ENCODE measurements around the gene STARD13.
A peak's percentile ranks its signal among the peaks of the same experiment; 100 is the strongest.

Gene STARD13

DNA sequence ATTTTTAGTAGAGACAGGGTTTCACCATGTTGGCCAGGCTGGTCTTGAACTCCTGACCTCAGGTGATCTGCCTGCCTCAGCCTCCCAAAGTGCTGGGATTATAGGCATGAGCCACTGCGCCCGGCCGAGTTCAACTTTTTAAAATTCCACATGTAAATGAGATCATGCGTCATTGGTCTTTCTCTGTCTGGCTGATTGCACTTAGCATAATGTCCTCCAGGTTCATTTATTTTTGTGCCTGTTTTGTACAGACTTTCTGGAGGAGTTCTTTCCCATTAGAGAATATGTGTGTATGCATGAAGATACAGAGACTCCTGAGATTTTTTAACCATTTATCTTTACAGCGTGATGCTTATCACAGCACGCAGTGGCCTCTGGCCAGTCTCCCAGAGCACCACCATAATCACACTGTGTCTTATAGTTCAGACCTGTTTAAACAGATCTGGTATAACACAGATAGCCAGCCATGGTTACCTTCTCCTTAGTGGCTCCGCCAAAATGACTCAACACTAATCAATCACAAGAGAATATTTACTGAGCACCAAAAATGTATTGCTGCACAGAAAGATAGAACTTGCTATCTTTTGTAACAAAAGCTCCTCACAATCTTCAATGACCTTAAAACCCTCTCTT, 11.4 kb upstream of the STARD13 start:
- Mint-ChIP-seq H3K27me3 (peaks cover 32% of the 10 kb centered on the region), H3K4me1 (peaks cover 5% of the 10 kb centered on the region), H3K4me3 (no peak overlapping the region), H3K27ac (ENCODE audit: low read depth) (no peak overlapping the region), H3K9me3 (no peaks in the 10 kb centered on the region), H3K36me3 (ENCODE audit: insufficient read depth) (no peaks in the 10 kb centered on the region)
- DNase-seq (ENCODE audit: low spot score in 2 of 2) = no peak
- no peak for ATAC-seq (replicated peaks; ENCODE audit: extremely low read depth, poor library complexity, severe bottlenecking)

DNA sequence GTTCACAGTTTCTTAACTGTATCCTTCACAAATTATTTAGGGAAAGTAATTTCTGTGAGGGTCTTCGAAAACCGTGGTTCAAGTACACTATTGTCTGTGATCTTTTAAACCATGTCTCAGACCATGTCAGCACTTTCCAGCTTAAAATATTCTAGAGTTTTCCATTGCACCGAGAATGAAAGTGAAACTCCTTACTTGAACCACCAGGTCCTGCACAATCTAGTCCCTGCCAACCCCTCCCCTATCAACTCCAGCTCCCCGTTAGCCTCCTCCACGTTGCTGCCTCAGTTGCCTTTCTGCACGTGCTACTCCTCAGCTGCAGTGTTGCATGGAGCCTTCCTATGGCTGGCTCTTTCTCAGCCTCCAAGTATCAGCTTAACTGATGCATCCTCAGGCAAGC, 7.2 kb upstream of the STARD13 start:
- no peak for DNase-seq (ENCODE audit: low spot score in 2 of 2)
- peaks cover 5% of the 10 kb centered on the region for H3K4me1 Mint-ChIP-seq
- H3K9me3 Mint-ChIP-seq = no peaks in the 10 kb centered on the region
- no peaks in the 10 kb centered on the region for H3K36me3 Mint-ChIP-seq (ENCODE audit: insufficient read depth)
- peak overlapping the region; percentile 19 for H3K4me3 Mint-ChIP-seq
- ATAC-seq (replicated peaks; ENCODE audit: extremely low read depth, poor library complexity, severe bottlenecking) = no peak
- H3K27ac Mint-ChIP-seq (ENCODE audit: low read depth) = no peak overlapping the region
- H3K27me3 Mint-ChIP-seq = peaks cover 38% of the 10 kb centered on the region

- ATAC-seq (replicated peaks; ENCODE audit: extremely low read depth, poor library complexity, severe bottlenecking) = no peak
- Mint-ChIP-seq H3K36me3 (ENCODE audit: insufficient read depth) (peaks cover 2% of the 10 kb centered on the region), H3K4me1 (peaks cover 16% of the 10 kb centered on the region), H3K27me3 (peaks cover 47% of the 10 kb centered on the region), H3K27ac (ENCODE audit: low read depth) (no peak overlapping the region), H3K4me3 (no peak overlapping the region), H3K9me3 (no peaks in the 10 kb centered on the region)
- DNase-seq (ENCODE audit: low spot score in 2 of 2) = no peak
These were observed 4.9 kb upstream of the STARD13 start for GRCh38 chr13:33290421-33290965.

GRCh38 chr13:33289966-33290365, 4.4 kb upstream of the STARD13 start:
- H3K27me3 Mint-ChIP-seq = peaks cover 47% of the 10 kb centered on the region
- no peaks in the 10 kb centered on the region for H3K9me3 Mint-ChIP-seq
- DNase-seq (ENCODE audit: low spot score in 2 of 2) (no peak), ATAC-seq (replicated peaks; ENCODE audit: extremely low read depth, poor library complexity, severe bottlenecking) (no peak)
- peaks cover 2% of the 10 kb centered on the region for H3K36me3 Mint-ChIP-seq (ENCODE audit: insufficient read depth)
- no peak overlapping the region for H3K27ac Mint-ChIP-seq (ENCODE audit: low read depth)
- H3K4me1 Mint-ChIP-seq = peaks cover 21% of the 10 kb centered on the region
- H3K4me3 Mint-ChIP-seq = no peak overlapping the region

GRCh38 chr13:33287142-33287882, 1.8 kb upstream of the STARD13 start:
- ATAC-seq (replicated peaks; ENCODE audit: extremely low read depth, poor library complexity, severe bottlenecking) = no peak
- H3K9me3 Mint-ChIP-seq = no peaks in the 10 kb centered on the region
- H3K27ac Mint-ChIP-seq (ENCODE audit: low read depth) = no peak overlapping the region
- H3K36me3 Mint-ChIP-seq (ENCODE audit: insufficient read depth) = peaks cover 2% of the 10 kb centered on the region
- DNase-seq (ENCODE audit: low spot score in 2 of 2) = no peak
- peaks cover 17% of the 10 kb centered on the region for H3K4me1 Mint-ChIP-seq
- H3K4me3 Mint-ChIP-seq = no peak overlapping the region
- peaks cover 54% of the 10 kb centered on the region for H3K27me3 Mint-ChIP-seq

- H3K36me3 Mint-ChIP-seq (ENCODE audit: insufficient read depth) = peaks cover 2% of the 10 kb centered on the region
- DNase-seq (ENCODE audit: low spot score in 2 of 2) (no peak), ATAC-seq (replicated peaks; ENCODE audit: extremely low read depth, poor library complexity, severe bottlenecking) (no peak)
- H3K27ac Mint-ChIP-seq (ENCODE audit: low read depth) = no peak overlapping the region
- H3K4me3 Mint-ChIP-seq = peak overlapping the region; percentile 72
- H3K4me1 Mint-ChIP-seq = peaks cover 17% of the 10 kb centered on the region
- peaks cover 53% of the 10 kb centered on the region for H3K27me3 Mint-ChIP-seq
- no peaks in the 10 kb centered on the region for H3K9me3 Mint-ChIP-seq
These were observed 573 bp upstream of the STARD13 start for GRCh38 chr13:33286128-33286527.

DNA sequence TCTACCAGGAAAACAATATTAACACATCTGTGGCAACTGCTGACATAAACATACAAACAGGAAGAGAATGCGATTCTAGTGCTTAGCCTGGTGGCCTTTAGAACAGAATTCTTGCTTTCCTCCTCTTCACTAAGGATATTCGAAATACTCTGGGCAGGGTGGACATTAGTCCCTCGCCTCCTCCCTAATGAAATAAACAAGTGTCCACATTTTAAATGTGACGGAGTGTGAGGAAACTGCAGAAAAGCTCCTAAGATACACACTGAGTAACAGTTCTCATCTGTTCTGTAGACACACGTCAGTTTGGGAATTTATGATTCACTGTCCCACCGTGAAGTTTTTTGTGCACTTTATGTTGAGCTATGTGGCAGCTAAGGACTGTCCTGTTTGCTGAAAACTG, 639 bp downstream of the STARD13 start:
- H3K36me3 Mint-ChIP-seq (ENCODE audit: insufficient read depth) = peaks cover 2% of the 10 kb centered on the region
- H3K9me3 Mint-ChIP-seq = no peaks in the 10 kb centered on the region
- DNase-seq (ENCODE audit: low spot score in 2 of 2) = no peak
- no peak overlapping the region for H3K27ac Mint-ChIP-seq (ENCODE audit: low read depth)
- peak overlapping the region; percentile 72 for H3K4me3 Mint-ChIP-seq
- peaks cover 17% of the 10 kb centered on the region for H3K4me1 Mint-ChIP-seq
- ATAC-seq (replicated peaks; ENCODE audit: extremely low read depth, poor library complexity, severe bottlenecking) = no peak
- H3K27me3 Mint-ChIP-seq = peaks cover 43% of the 10 kb centered on the region

DNA sequence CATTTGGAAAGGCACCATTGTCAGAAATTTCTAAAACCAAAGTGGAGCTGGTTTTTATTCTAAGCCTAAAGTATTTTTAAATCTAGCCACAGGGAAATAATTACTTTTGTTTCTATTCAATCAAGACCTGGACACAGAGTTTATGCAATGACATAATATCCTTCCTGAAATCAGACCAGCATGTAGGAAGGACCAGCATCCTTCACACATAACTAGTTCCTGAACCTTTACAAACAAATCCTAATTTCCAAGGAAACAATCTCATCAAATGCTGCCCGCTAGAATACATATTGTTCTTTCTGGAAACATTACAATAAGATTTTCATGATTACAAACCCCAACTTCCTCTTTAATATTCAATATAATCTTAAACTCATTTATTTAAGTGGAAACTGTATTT, 1.5 kb downstream of the STARD13 start:
- DNase-seq (ENCODE audit: low spot score in 2 of 2) (no peak), ATAC-seq (replicated peaks; ENCODE audit: extremely low read depth, poor library complexity, severe bottlenecking) (no peak)
- H3K4me1 Mint-ChIP-seq = peaks cover 17% of the 10 kb centered on the region
- peaks cover 2% of the 10 kb centered on the region for H3K36me3 Mint-ChIP-seq (ENCODE audit: insufficient read depth)
- no peak overlapping the region for H3K27ac Mint-ChIP-seq (ENCODE audit: low read depth)
- H3K4me3 Mint-ChIP-seq = no peak overlapping the region
- H3K27me3 Mint-ChIP-seq = peaks cover 47% of the 10 kb centered on the region
- no peaks in the 10 kb centered on the region for H3K9me3 Mint-ChIP-seq

DNA sequence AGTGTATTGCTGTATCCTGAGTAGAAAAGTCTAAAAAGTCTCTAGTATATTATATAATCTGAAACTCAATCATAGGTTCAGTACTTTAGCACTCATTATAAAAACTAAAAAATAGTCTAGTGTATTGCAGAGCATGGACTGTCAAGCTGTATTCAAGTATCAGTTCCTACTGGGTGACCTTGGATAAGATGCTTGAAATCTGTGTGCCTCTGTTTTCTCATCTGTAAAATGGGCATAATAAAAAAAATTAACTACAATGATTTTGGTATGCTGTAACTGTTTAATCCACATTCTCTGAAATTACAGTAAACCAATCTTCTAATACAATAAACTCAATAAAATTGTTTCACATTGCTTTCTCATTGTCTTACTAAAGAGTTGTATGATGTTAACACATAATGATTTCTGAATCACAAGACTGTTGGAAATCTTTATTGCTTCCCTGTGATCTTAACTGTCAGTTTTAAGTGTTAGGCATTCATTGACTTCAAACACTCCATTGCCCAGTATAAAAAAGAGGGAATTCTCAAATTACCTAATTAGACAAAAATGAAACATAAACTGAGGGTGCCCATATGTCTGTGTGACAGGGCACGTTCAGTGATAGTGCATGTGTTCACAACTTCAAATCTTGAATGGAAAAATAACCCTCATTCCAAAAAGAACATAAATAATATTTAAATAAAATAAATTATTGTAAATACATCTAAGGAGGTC, 2.2 kb downstream of the STARD13 start:
- DNase-seq (ENCODE audit: low spot score in 2 of 2) = no peak
- H3K4me3 Mint-ChIP-seq = no peak overlapping the region
- no peaks in the 10 kb centered on the region for H3K9me3 Mint-ChIP-seq
- ATAC-seq (replicated peaks; ENCODE audit: extremely low read depth, poor library complexity, severe bottlenecking) = no peak
- H3K27me3 Mint-ChIP-seq = peaks cover 52% of the 10 kb centered on the region
- H3K36me3 Mint-ChIP-seq (ENCODE audit: insufficient read depth) = peaks cover 2% of the 10 kb centered on the region
- peaks cover 17% of the 10 kb centered on the region for H3K4me1 Mint-ChIP-seq
- H3K27ac Mint-ChIP-seq (ENCODE audit: low read depth) = no peak overlapping the region

GRCh38 chr13:33281951-33282595, 3.5 kb downstream of the STARD13 start:
- Mint-ChIP-seq H3K36me3 (ENCODE audit: insufficient read depth) (peaks cover 2% of the 10 kb centered on the region), H3K4me1 (peaks cover 17% of the 10 kb centered on the region), H3K27ac (ENCODE audit: low read depth) (no peak overlapping the region), H3K9me3 (no peaks in the 10 kb centered on the region), H3K4me3 (no peak overlapping the region), H3K27me3 (peaks cover 42% of the 10 kb centered on the region)
- DNase-seq (ENCODE audit: low spot score in 2 of 2) (no peak), ATAC-seq (replicated peaks; ENCODE audit: extremely low read depth, poor library complexity, severe bottlenecking) (no peak)

DNA sequence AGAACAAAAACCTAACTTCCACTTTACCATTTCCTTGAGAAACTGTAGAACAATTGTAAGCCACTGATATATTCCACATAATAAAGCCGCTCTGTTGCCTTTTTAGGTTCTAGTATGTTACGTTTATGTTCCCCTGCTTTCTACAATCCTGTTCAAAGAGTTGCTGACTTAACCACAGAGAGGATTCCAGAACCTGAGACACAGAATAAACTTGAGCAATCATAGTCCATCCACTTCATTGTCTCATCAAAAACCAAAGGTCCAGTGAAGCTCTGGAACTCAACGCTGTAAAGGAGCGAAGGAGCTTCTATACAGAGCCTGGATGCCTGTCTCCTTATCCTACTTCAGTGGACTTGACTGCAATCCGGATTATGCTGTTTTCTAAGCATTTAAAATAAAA, 4.6 kb downstream of the STARD13 start:
- no peak for DNase-seq (ENCODE audit: low spot score in 2 of 2)

DNA sequence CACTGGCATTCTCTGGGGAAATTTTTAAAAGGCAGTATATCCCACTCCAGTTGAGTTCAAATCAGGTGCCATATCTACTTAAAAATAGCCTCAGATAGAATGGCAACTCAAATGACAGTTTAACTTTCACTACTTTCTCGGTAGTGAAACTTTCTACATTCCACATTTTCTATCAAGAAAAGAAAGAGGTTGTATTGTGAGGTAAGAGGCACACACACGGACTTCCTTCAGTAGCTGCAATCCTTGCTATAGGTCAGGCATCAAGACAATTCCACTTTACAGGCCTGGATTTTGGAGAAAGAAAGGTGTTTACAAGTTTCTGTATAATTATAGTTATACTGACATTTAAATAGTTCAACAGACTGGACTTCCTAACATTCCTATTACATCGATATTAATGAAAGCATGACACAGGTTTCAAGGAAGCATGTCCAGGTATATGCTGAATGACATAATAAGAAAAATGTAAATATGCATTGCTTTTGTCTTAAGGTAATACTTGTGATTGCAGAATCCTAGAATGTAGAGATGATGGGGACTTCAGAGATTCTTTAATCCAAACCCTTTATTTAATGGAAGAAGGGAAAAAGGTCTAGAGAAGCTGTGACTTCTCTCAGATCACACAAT, 5.2 kb downstream of the STARD13 start:
- DNase-seq (ENCODE audit: low spot score in 2 of 2) (no peak), ATAC-seq (replicated peaks; ENCODE audit: extremely low read depth, poor library complexity, severe bottlenecking) (no peak)
- Mint-ChIP-seq H3K4me1 (peaks cover 5% of the 10 kb centered on the region), H3K4me3 (no peak overlapping the region), H3K27me3 (peaks cover 26% of the 10 kb centered on the region), H3K9me3 (no peaks in the 10 kb centered on the region), H3K36me3 (ENCODE audit: insufficient read depth) (no peaks in the 10 kb centered on the region), H3K27ac (ENCODE audit: low read depth) (no peak overlapping the region)

More for the DNA sequence above, 4.6 kb downstream of the STARD13 start:
- H3K4me3 Mint-ChIP-seq = no peak overlapping the region
- H3K36me3 Mint-ChIP-seq (ENCODE audit: insufficient read depth) = peaks cover 2% of the 10 kb centered on the region
- ATAC-seq (replicated peaks; ENCODE audit: extremely low read depth, poor library complexity, severe bottlenecking) = no peak
- H3K27me3 Mint-ChIP-seq = peaks cover 31% of the 10 kb centered on the region
- no peaks in the 10 kb centered on the region for H3K9me3 Mint-ChIP-seq
- no peak overlapping the region for H3K27ac Mint-ChIP-seq (ENCODE audit: low read depth)
- H3K4me1 Mint-ChIP-seq = peaks cover 10% of the 10 kb centered on the region

All from central memory CD8-positive, alpha-beta T cell (primary cell).